ENCODE results near the gene HYDIN.
A peak's percentile ranks its signal among the peaks of the same experiment; 100 is the strongest.
"Not testable (repeated sequence)": the region's sequence is repeated elsewhere in the genome, so short reads cannot be mapped to it uniquely, and the experiment has no call there.

The HYDIN gene

GRCh38 chr16:71218306-71218963, 12.1 kb downstream of the HYDIN start:
- no peak for DNase-seq

GRCh38 chr16:71217506-71217905, 13.0 kb downstream of the HYDIN start:
- DNase-seq: no peak

- no peak for DNase-seq
These were observed 13.8 kb downstream of the HYDIN start for GRCh38 chr16:71216714-71217113.

- peak; percentile 15 for DNase-seq
These were observed 15.7 kb downstream of the HYDIN start for GRCh38 chr16:71214746-71215381.

GRCh38 chr16:71205482-71206131, 24.9 kb downstream of the HYDIN start:
- DNase-seq: no peak

GRCh38 chr16:71203631-71204030, 26.9 kb downstream of the HYDIN start:
- DNase-seq: no peak

GRCh38 chr16:71201556-71201955, 29.0 kb downstream of the HYDIN start:
- no peak for DNase-seq

- no peak for DNase-seq
These were observed 29.5 kb downstream of the HYDIN start for GRCh38 chr16:71201054-71201453.

- no peak for DNase-seq
These were observed 32.1 kb downstream of the HYDIN start for GRCh38 chr16:71198408-71198807.

GRCh38 chr16:71192387-71192786, 38.1 kb downstream of the HYDIN start:
- no peak for DNase-seq

- DNase-seq: no peak
These were observed 41.4 kb downstream of the HYDIN start for GRCh38 chr16:71188956-71189712.

- DNase-seq: no peak
These were observed 45.2 kb downstream of the HYDIN start for GRCh38 chr16:71185347-71185746.

GRCh38 chr16:71179569-71179968, 51.0 kb downstream of the HYDIN start:
- no peak for DNase-seq

- no peak for DNase-seq
These were observed 57.9 kb downstream of the HYDIN start for GRCh38 chr16:71172481-71173207.

GRCh38 chr16:71161007-71161406, 69.5 kb downstream of the HYDIN start:
- not testable (repeated sequence) for DNase-seq

- DNase-seq: not testable (repeated sequence)
These were observed 73.2 kb downstream of the HYDIN start for GRCh38 chr16:71157278-71157677.

GRCh38 chr16:71153329-71153728, 77.2 kb downstream of the HYDIN start:
- DNase-seq: not testable (repeated sequence)

- DNase-seq: not testable (repeated sequence)
These were observed 78.9 kb downstream of the HYDIN start for GRCh38 chr16:71151654-71152053.

- DNase-seq: not testable (repeated sequence)
These were observed 87.3 kb downstream of the HYDIN start for GRCh38 chr16:71143246-71143645.

GRCh38 chr16:71110565-71110964, 120.0 kb downstream of the HYDIN start:
- DNase-seq: not testable (repeated sequence)

- DNase-seq: not testable (repeated sequence)
These were observed 120.8 kb downstream of the HYDIN start for GRCh38 chr16:71109656-71110208.

GRCh38 chr16:71105881-71106280, 124.6 kb downstream of the HYDIN start:
- DNase-seq: not testable (repeated sequence)

Measured in DMS153 (cell line).